NCI-H2227 (cell line): ENCODE measurements around the gene FAM53A.

Experiments
- DNase-seq: peaks from one replicate; lab custom pipeline; 2025; ENCODE audit not compliant: unreplicated experiment; lab: John Stamatoyannopoulos, UW

The FAM53A gene

DNA sequence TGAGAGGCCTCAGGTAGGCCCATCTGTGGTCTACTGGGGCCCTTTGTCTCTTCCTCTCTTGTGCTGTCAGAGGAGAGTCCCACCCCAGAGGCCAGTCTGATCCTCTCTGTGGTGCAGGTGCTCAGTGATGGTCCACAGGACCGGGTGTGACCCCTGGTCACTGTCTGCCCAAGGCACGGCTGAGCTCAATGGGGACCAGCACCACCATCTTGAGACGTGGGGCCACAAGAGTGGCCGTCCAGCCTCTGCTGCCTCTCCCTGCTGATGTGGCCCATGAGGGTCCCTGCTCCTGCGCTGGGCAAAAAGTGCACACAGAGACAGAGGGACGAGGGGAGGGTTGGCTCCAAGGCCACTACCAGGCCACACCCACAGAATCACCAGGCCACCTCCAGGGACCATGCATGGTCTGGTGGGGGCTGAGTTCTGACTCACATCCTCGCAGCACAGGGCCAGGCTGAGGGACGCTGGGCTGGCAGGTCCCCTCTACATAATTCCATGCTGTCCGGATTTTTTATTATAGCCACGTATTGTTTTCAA, 88.3 kb downstream of the FAM53A start:
- no peak for DNase-seq

DNA sequence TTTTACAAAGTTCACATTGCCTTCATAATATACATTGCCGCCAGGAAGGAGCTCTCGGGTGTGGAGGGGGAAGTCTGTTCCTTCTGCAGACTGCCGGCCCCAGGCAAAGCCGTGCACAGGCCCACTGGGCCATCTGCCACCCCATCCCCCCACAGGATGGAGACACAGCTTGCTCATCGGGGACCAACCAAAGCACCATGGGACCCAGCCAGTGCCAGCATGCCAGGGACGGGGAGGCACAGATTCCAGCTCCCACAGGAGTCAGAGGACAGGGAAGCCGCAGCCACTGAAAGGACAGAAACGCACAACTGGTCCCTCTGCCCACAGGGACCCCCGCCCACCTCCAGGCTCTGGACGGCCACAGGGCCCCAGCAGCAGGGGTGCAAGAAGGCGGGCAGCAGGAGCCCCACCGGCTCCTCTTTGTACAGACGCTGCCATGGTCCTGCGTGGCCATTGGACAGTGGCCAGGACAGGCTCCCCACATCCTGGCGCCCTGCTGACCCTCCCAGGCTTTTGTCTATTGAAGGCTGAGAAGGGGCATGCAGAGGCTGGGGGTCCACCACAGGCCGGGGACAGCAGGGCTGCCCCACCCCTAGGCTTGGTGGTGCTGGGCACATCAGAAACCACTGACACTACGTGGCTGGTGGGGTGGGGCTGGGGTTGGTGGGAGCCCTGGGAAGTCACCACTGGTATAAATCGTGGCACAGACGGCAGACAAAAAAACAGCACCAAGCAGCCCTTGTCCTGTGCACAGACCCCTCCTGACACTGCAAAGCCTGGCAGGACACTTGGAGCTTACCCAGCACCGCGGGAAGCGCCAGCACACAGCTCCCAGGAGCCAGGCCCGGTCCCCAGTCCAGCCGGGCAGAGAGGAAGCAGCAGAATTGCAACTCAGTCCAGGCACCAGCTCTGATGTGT, 89.0 kb downstream of the FAM53A start:
- no peak for DNase-seq

DNA sequence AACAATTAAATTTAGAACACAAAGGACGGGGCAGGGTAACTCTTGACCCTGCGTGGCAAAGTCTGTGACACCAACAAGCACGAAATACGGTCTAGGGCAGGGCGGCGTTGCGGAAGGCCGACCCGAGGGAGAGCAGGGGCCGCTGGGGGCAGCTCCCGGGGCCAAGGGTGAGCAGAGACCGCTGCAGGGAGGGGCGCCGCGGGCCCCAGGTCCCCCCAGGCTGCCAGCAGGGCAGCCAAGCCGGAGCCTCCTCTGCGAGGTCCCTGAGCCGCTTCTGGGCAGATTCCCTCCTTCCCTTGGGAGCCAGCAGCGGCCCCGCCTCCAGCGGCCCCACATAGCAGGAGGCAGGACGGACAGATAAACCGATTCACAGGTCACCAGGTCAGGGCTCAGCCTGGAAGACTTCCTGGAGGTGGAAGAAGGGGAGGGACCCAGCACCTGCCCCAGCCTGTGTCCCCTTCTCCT, 90.2 kb downstream of the FAM53A start:
- peak; percentile 7 for DNase-seq

DNA sequence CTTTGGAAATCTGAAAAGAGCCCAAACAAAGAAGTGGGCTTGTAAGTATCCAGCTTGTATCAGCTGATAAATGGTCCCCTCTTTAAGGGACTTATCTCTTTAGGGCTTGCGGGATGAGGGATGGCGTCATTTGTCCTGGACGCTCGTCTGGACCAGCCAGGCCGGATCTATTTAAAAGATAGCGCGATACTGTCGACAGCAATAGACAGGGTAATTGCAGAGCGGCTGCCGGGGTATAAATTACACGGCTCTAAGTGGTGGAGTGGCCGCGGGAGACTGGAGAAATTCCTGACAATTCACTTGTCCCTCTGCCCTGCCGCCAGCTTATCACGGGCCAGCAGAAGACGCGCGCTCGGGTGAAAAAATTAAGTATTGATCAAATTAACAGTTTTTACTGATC, 90.7 kb downstream of the FAM53A start:
- peak; percentile 71 for DNase-seq

- no peak for DNase-seq
Measured at GRCh38 chr4:1592709-1593417, 91.2 kb downstream of the FAM53A start.

DNA sequence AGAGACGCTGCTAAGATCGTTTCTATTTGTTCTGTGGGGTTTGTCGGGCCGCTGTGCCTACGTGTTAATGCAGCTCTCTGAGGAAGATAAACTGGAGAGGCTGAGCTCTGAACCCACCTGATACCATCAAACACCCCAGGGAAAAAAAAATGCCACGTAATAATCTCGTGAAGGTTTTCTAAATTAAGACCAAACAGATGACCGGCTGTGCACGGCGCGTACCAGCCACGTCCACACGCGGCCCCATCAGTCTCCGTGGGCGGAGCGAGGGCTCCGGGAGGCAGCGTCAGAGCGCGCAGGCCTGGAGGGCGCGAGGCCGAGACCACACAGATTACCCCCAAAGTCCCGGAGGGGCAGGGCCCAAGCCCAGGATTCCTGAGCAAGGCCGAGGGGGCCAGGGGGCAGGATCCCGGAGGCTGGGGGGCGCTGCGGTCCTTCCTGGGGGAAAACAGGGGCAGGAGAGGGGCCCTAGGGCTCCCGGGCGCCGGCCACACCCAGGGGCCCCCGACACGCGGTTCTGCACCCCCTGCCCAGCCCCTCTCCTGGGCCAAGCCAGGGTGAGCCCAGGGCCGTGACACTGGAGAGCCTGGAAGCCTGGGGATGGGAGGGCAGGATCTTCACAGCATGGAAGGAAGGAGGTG, 91.9 kb downstream of the FAM53A start:
- DNase-seq = no peak

DNA sequence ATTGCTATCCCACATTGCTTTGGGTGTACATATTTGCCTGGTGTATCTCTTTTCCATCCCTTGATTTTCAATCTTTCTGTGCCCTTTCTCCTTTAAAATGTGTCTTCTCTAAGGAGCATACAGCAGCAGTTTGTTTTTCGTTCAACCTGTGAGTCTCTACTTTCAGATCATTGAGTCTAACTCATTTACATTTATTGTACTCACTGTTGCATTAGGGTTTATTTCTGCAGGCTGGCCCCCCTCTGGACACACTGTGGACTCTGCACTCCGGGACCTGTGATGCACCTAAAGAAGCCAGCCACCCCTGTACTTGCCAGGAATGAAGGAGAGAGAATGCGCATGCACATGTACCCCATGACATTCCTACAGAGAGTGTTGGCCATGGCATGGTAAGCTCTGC, 93.0 kb downstream of the FAM53A start:
- no peak for DNase-seq

- no peak for DNase-seq
Measured at GRCh38 chr4:1590244-1590643, 93.9 kb downstream of the FAM53A start.
